HG03196 (cell line): Measurements from ENCODE around the gene KCNS3.

Experiments
- ATAC-seq: cut with Tn5 transposase; IDR thresholded peaks from one replicate; pipeline ENCODE4 v1.9.1; 2021; ENCODE audit not compliant: unreplicated experiment

The KCNS3 gene

GRCh38 chr2:17876590-17876989, 1.9 kb upstream of the KCNS3 start:
- no peak for ATAC-seq

DNA sequence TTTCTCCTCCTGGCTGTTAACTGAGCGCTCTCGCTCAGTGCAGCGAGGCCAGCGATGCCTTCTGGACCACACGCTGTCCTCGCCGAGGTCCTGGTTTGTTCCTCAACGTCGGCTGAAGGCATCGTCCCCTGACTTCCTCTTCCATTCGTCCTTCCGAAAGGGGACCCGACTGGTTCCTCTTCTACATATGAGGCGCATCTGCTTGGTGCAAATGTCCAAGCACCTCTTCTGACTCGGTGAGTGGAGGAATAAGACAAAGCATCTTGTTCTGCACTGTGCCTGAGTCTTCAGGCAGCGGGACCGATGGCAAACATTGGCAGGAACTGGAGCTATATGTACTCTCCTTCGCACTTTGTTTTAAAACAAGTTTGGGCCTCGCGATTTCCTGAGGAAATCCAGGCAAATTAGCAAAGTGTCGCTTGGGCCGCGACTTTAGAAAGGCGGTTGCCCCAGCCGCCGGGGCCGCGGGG, 621 bp upstream of the KCNS3 start:
- ATAC-seq = peak; percentile 17

- no peak for ATAC-seq
Measured at GRCh38 chr2:17879137-17879912, 858 bp downstream of the KCNS3 start.

- ATAC-seq = no peak
Measured at GRCh38 chr2:17879913-17880274, 1.4 kb downstream of the KCNS3 start.

DNA sequence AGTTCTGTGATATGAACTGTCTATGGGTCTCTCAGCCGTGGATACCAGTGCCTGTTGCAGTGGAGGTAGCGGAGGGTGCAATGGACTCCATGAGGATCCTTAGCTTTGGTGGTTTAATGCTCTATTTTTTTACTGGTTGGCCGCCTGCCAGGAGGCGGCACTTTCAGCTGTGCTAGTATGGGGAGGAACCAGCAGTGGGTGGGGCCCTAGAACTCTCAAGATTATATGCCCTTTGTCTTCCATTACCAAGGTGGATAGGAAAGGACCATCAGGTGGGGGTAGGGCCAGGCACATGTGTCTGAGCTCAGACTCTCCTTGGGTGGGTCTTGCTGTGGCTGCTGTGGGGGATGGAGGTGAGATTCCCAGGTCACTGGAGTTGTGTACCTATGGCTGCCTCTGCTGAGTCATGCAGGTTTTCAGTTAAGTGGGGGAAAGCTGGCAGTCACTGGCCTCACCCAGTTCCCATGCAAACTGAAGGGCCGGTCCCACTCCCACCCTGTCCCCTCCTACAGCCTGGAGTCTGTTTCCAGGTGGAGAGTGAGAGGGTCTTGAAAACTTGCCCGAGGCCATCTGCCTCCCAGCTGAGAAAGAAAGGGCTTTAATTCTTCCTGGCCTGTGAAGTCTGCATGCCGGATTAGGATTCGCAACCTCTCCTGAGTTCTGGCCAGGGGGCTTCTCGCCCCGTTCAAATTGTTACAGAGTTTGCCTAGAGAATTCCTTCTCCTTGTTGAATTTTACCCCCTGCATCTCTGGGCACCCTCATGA, 14.5 kb downstream of the KCNS3 start:
- ATAC-seq = no peak

DNA sequence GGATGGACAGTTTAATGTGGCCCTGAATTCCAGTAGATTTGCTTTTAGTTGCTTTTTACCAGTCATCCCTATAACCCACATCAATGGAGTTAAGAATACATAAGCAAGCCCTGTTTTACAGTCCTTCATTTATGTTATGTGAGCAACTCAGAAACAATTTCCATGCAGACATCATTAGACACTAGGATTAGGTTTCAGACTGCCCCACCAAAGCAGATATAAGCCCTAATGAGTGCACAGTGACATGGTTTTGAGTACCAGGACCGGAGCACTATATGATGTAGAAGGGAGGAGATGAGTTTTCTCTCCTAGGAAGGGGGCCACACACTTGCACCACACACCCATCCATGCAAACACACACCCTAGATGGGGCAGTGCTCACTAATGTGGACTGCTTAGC, 15.5 kb downstream of the KCNS3 start:
- no peak for ATAC-seq

DNA sequence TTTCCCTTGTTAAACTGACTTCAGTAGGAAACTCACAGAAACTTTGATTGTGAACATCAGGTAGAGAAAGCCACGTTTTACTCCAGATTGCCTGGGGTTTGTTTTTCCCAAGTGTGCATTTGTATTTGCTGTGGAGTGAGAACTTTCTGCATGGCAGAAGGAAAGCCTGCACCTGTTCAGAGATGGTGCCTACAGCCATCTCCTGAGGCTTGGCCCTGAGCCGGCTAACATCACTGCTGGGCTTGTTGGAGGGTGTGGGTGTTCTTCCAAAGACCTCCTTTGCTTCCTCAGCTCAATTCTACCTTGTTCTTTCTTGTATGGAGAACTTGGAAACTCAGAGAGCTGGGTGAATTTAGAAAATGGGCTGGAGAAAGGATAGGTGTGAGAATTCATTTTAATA, 16.1 kb downstream of the KCNS3 start:
- ATAC-seq = no peak

GRCh38 chr2:17899871-17900270, 21.4 kb downstream of the KCNS3 start:
- ATAC-seq = no peak

GRCh38 chr2:17901246-17901645, 22.8 kb downstream of the KCNS3 start:
- no peak for ATAC-seq

DNA sequence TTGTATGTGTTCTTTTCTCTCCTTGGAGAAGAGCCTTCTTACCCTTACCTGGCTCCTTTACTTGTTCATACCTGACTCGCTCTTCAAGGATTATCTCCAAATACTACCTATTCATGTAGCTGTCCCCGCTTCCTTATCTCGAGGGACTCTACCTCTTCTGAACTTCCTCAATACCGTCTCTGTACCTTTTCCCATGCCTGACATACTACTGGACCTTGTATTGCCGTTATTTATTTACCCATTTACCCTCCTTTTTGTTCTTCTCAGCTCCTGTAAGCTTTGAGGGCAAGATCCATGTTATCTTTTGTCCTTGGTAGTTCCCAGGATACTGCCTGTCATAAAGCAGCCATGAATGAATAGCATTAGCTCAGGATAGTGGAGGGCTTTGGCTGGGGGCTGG, 32.5 kb downstream of the KCNS3 start:
- no peak for ATAC-seq

- ATAC-seq = no peak
Measured at GRCh38 chr2:17911491-17912260, 33.2 kb downstream of the KCNS3 start.

- ATAC-seq = peak; percentile 97
Measured at GRCh38 chr2:17912266-17912691, 33.8 kb downstream of the KCNS3 start.

GRCh38 chr2:17915099-17915498, 36.6 kb downstream of the KCNS3 start:
- ATAC-seq = no peak

GRCh38 chr2:17915811-17916518, 37.5 kb downstream of the KCNS3 start:
- no peak for ATAC-seq

DNA sequence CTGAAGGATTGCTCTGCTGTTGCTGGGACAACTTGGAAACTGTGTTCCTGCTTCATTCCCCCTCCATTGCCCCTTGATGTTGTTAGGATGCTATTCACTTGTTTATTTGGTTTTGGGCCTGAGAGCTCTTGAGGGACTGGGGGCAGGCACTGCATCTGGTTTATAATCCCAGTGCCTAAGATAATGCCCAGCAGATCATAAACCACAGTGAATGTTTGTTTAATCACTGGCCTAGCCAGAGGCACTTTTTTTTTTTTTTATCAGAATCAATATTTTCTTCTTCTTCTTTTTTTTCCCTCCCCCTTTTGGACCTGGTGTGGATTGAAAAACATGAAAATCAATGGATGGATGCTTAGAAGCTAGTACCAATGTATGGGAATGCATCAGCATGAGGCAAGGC, 38.1 kb downstream of the KCNS3 start:
- no peak for ATAC-seq

- no peak for ATAC-seq
Measured at GRCh38 chr2:17918789-17919188, 40.3 kb downstream of the KCNS3 start.

DNA sequence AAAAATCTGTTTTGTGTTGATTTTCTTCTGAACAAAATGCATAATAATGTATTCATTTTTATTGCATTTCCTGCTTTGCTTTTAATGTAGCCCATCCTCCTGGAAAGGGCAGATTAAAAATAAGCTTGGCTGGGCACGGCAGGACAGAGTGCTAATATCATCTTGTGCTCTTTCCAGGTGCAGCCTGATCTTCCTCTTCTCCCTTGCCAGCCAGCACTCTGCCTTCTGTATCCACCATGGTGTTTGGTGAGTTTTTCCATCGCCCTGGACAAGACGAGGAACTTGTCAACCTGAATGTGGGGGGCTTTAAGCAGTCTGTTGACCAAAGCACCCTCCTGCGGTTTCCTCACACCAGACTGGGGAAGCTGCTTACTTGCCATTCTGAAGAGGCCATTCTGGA, 52.3 kb downstream of the KCNS3 start:
- ATAC-seq = no peak

DNA sequence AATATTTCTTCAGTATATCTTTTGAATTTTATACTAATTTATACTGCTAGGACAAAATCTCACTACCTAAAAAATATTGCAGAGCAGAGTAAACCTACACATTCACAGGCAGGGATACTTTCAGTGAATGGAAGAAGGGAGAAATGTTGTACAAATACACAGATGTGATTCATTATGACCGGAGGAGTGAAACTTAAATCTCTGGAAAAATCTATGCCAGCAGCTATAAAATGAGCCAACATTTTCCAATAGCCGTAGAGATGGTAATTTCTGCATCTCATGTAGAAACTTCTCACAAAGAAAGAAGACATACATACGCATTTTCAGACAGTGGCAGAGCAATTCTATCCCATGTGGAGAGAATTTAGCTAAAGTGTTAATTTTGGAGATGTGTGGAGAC, 54.8 kb downstream of the KCNS3 start:
- ATAC-seq = no peak

GRCh38 chr2:17934721-17935120, 56.3 kb downstream of the KCNS3 start:
- ATAC-seq = no peak

GRCh38 chr2:17935242-17935885, 56.9 kb downstream of the KCNS3 start:
- no peak for ATAC-seq

DNA sequence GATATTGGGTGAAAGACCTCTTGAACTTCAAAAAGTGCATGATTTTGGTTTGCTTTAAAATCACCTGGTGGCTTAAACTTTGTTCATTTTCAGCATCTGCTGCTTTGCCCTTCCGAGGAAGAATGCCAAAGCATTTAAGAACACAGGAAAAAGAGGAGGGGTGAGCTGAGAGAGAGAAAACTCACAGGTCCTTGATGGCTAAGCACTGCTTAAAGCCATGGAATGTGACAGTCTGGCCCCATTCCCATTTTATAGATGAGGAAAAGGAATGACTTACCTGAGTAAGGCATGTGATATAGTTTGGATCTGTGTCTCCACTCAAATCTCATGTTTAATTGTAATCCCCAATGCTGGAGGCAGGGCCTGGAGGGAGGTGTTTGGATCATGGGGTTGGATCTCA, 58.1 kb downstream of the KCNS3 start:
- no peak for ATAC-seq
